Measurements from ENCODE around the gene ASPDH. TPM values are rescaled to one million over a fixed set of nuclear protein-coding genes. Genes with fewer than 3 reads are reported as not detected.
A peak's percentile ranks its signal among the peaks of the same experiment; 100 is the strongest.
"Not testable (repeated sequence)": the region's sequence is repeated elsewhere in the genome, so short reads cannot be mapped to it uniquely, and the experiment has no call there.

Gene ASPDH
- total RNA-seq, 1 donor from 2014 or later: not detected

DNA sequence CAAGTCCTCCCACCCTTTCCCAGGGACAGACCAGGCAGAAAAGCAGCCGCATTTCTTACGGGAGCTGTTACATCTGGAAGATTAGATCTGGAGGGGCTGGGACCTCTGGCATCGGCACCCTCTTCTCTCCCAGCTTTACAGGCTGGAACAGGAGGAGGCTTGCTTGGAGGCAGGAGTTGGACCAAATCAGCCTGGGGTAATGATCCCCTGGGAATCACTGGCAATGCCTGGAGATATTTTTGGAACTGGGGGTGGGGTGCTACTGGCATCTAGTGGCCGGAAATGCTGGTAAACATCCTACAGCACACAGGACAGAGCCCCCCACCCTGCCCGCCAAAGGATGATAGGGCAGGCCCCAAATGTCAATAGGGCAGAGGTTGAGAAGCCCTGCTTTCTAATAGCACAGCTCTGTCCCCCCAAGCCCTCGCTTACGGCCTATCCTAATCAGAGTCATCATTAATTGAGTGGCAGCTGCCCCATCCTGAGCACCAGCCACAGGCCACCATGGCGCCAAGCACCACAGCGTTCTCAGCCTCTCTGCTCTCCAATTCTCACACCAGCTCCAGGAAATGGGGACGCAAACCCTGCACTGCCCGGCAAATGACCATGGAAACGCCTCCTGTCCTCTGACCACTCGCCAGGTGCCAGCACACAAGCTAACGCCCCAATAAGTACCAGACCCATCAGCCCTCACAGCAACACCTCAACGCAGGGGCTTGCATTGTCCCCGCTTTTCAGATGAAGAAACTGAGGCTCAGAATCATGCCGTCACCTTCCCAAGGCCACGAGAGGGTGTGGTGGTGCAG, 33.9 kb upstream of the ASPDH start:
- DNase-seq (ENCODE audit: low read depth in 2 of 2): no peak

DNA sequence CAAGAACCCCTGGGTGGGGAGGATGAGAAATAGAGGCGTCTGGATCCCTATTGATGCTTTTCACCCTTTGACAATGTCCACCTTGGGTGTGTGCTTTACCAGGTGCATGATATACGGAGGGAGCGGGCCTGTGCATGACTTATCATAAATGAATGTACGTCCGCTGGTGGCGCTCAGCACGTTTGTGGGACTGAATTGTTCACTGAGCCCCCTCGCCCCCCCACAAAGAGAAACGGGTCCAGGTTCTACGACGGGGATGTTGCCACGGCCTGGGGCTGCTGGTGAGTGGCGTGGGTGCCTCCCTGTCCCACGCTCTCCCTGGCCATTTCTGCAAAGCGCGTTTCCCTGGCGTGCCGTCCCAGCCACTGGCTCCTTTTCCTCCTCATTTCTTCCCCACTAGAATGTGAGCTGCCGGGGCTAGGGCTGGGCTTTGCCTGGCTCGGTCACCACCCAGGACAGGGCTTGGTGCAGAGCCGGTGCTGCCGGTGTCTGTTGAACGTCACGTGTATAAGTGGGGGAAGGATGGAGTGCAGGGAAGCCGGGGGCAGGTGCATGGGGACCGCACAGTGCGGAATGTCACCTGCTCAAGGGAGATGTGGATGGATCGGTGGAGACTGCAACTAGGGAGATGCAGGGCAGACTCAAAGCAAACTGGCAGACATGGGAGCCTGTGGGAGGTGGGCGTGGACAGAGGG, 33.0 kb upstream of the ASPDH start:
- no peak for DNase-seq (ENCODE audit: low read depth in 2 of 2)

DNA sequence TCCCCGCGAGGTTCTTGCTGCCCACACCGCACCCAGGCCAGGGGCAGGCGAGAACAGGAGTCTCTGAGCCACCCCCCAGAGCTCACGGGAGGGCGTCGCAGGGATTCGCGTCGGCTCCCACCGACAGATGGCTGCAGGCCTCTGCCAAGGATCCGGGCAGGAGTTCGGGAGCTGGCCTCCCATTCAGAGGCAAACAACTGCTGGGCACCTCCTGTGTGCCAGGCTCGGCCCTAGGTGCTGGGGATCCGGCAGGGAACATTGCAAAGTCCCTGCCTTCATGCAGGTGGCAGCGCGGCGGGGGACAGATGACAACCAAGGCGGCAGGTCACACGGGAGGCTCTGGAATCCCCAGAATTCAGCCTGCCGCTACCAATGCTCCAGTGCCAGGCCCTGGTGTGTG, 29.2 kb upstream of the ASPDH start:
- no peak for DNase-seq (ENCODE audit: low read depth in 2 of 2)

GRCh38 chr19:50537769-50538230, 24.1 kb upstream of the ASPDH start:
- peak; percentile 71 to 88 for DNase-seq (ENCODE audit: low read depth in 2 of 2)

GRCh38 chr19:50537306-50537685, 23.6 kb upstream of the ASPDH start:
- DNase-seq (ENCODE audit: low read depth in 2 of 2): no peak

DNA sequence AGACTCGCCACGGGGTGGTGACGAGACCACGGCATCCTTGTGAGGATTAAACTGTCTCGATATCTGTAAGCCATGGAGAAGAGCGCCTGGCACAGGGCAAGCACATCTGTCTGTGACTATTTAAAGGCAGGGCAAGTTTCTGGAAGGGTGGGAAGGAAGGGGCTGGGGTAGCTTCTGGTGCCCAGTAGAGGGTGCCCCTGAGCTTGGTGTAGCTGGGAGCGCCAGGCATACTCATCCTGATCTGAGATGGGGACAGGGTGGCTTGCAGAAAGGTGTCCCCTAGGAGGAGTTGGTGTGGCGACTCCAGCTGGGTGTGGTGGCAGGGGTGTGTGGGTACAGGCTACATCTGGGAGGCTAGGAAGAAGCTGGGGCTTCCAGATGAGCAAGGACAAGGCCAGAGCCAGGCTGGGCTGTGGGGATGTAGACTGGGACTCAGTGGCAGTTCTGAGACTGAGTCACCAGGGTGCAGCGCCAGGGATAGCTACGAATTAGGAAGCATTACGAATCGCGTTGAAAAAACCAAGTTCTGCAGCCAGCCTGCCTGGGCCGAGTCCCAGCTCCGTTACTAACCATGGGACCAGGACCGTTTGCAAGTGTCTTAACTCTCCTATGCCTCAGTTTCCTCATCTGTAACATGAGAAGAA, 23.1 kb upstream of the ASPDH start:
- DNase-seq (ENCODE audit: low read depth in 2 of 2): no peak

- no peak for DNase-seq (ENCODE audit: low read depth in 2 of 2)
Observed at GRCh38 chr19:50535672-50536187, 22.0 kb upstream of the ASPDH start.

GRCh38 chr19:50534478-50534877, 20.8 kb upstream of the ASPDH start:
- DNase-seq (ENCODE audit: low read depth in 2 of 2): no peak

GRCh38 chr19:50532952-50533351, 19.2 kb upstream of the ASPDH start:
- DNase-seq (ENCODE audit: low read depth in 2 of 2): no peak

DNA sequence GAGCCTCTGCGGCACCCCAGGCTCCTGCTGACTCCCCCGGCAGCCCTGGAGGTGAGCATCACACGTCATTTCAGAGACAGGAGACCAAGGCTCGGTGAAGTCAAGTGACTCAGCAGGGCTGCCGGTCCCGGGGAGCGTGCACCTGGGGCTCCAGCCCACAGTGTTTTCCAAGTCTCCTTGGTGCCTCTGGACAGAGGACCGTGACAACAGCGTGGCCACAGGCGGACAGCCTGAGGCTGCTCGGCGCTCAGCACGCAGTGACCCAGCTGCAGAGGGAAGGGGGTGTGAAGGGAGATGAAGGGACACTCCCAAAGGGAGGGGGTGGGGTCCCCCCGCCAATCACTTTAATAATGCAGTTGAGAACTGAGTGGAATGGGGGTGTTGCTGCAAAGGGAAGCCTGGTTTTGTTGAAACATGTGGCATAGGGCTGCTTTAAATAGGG, 17.5 kb upstream of the ASPDH start:
- DNase-seq (ENCODE audit: low read depth in 2 of 2): no peak

GRCh38 chr19:50528052-50528451, 14.3 kb upstream of the ASPDH start:
- not testable (repeated sequence) for DNase-seq (ENCODE audit: low read depth in 2 of 2)

GRCh38 chr19:50522881-50523280, 9.2 kb upstream of the ASPDH start:
- no peak for DNase-seq (ENCODE audit: low read depth in 2 of 2)

DNA sequence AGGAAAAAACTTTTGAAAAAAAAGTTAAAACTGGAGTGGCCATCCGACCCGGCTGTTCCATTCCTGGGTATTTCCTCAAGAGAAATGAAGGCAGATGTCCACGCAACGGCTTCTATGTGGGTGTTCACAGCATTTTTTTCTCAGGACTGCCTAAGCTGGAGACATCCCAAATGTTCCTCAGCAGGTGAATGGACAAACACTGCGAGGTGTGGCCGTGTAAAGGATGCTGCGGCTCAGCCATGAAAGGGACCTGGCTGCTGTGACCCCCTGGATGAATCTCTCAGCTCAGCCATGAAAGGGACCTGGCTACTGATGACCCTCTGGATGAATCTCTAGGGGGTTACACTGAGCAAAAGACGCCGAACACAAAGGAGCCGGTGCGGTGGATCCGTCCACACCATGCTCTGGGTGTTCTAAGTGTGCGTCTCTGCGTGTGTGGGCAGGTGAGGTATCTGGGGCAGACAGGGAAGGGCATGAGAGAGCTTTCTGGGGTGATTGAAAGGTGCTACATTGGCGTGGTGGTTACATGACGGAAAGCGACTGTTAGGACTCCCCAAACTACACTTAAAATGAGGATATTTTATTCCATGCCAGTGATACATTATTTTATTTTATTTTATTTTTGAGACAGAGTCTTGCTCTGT, 7.2 kb upstream of the ASPDH start:
- DNase-seq (ENCODE audit: low read depth in 2 of 2): no peak

DNA sequence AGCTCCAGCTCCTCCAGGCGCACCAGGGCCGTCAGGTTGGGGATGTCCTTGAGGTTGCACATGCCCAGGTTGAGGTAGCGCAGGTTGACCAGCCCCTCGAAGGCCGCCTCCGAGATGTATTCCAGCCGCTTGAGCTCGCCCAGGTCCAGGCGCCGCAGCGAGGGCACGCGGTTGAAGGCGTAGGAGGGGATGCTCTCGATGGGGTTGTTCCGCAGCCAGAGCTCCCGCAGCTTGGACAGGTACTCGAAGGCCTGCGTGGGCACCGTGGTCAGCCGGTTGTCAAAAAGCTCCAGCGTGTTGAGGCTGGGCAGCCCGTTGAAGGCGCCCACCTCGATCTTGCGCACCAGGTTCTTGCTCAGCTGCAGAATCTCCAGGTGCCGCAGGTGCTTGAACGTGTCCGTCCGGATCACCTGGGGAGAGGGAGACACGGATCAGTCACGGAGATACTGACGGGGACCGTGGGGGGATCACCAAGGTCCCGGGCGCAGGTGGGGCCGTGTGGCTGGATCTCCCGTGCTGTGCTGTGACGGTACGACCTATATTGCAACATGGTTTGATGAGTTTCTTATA, 5.4 kb upstream of the ASPDH start:
- DNase-seq (ENCODE audit: low read depth in 2 of 2): no peak

- DNase-seq (ENCODE audit: low read depth in 2 of 2): no peak
Observed at GRCh38 chr19:50518091-50519005, 4.6 kb upstream of the ASPDH start.

DNA sequence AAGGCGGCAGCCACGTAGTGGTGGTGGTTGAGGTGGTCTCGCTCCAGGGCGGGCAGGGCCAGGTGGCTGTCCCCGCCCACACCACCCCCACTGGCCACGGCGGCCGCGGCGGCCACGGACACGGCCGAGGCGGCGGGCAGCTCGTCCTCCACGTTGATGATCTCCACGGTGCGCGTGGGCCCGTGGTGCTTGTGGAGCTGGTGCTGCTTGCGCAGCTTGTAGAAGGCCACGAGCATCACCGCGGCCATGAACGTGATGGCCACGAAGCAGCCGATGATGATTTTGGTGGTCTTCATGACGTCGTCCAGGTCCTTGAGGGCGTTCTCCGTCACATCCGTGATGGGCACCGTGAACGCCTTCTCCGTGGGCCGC, 4.0 kb upstream of the ASPDH start:
- no peak for DNase-seq (ENCODE audit: low read depth in 2 of 2)

DNA sequence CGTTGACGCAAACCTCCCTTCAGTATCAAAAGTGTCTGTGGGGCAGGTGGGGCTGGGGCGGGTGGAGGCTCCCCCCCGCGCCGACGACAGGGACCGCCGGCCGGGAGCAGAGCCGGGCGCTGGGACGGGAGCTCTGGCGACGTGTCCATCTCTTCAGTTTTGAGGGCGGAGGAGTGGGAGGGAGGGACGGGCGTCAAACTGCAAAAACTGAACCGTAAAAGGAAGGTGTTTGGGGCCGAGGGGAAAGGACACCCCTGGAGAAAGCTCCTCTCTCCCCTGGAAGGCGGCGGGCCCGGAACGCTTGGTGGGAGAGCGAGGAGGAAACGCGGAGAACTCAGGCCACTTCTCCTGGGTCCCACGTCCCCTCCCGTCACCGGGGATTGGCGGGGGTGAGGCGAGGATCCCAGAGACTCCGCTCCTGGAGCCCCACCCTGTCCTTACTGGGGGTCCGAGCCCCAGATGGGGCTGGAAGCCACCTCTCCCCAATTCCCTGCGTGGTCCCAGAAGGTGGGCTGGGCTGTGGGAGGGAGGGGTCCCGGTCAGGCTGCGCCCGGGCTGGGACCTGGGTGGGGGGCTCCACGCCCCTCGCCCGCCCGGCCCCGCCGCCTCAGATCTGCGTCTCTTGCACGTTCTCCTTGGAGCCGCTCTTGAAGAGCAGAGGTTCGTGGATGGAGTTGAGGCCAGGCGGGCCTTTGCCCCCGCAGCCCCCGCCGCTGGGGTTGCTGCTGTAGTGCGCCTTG, 3.4 kb upstream of the ASPDH start:
- no peak for DNase-seq (ENCODE audit: low read depth in 2 of 2)

- no peak for DNase-seq (ENCODE audit: low read depth in 2 of 2)
Observed at GRCh38 chr19:50516456-50516855, 2.7 kb upstream of the ASPDH start.

GRCh38 chr19:50515168-50515561, 1.5 kb upstream of the ASPDH start:
- no peak for DNase-seq (ENCODE audit: low read depth in 2 of 2)

All from dermis microvascular lymphatic vessel endothelial cell (primary cell).